IMR-90 (cell line): ENCODE results near the gene TCEAL4. TPM values are rescaled to one million over a fixed set of nuclear protein-coding genes. Genes with fewer than 3 reads are reported as not detected.

ENCODE experiments used
- ATAC-seq: fragments of 200-7000 bp; cut with Tn5 transposase; 2 replicates; pipeline ENCODE4 v1.9.1; 2020; ENCODE audit warnings: low read depth, mild to moderate bottlenecking, moderate library complexity
- BruUV-seq: library from RNA; stranded (reverse); fragments of 400-500 nt; replicated peaks from 2 replicates; lab custom pipeline; 2021; lab: Mats Ljungman, UMichigan
- CTCF ChIA-PET: fragments of 300-600 bp; formaldehyde crosslinking; extraction: SDS; loops from one replicate; lab custom pipeline; 2021; ENCODE audit warnings: antibody characterized with exemption; lab: Yijun Ruan, JAX
- POLR2A ChIA-PET: fragments of 300-600 bp; sonication (Branson Sonifier 250); formaldehyde crosslinking; loops from one replicate; lab custom pipeline; 2022; ENCODE audit warnings: antibody characterized with exemption; ENCODE audit not compliant: unreplicated experiment; lab: Charles Lee
- DNase-seq: peaks from one replicate; pipeline ENCODE4 v3.0.0; 2013
- H2AFZ ChIP-seq: replicated peaks from 2 replicates; pipeline ENCODE3; 2013; ENCODE audit warnings: low read length, mild to moderate bottlenecking; ENCODE audit not compliant: poor library complexity
- H2AK5ac ChIP-seq: 2 replicates; pipeline ENCODE4 v1.6.1; 2013; ENCODE audit warnings: low read depth, low read length, inconsistent platforms
- H2AK9ac ChIP-seq: replicated peaks from 2 replicates; pipeline ENCODE3; 2013; ENCODE audit warnings: mild to moderate bottlenecking, low read depth, low read length, moderate library complexity; ENCODE audit not compliant: poor library complexity
- H2BK120ac ChIP-seq: 2 replicates; pipeline ENCODE4 v1.6.1; 2013; ENCODE audit warnings: low read depth, low read length, inconsistent platforms
- H2BK15ac ChIP-seq: 3 replicates; pipeline ENCODE4 v1.6.1; 2013; ENCODE audit warnings: low read depth, low read length, inconsistent platforms
- H2BK20ac ChIP-seq: 2 replicates; pipeline ENCODE4 v1.6.1; 2013; ENCODE audit warnings: low read depth, mild to moderate bottlenecking, inconsistent platforms, low read length, moderate library complexity
- H2BK5ac ChIP-seq: 2 replicates; pipeline ENCODE4 v1.6.1; 2013; ENCODE audit warnings: mild to moderate bottlenecking, low read depth, low read length, inconsistent platforms; ENCODE audit not compliant: poor library complexity, severe bottlenecking
- H3K14ac ChIP-seq: replicated peaks from 2 replicates; pipeline ENCODE4 v1.6.1; 2013; ENCODE audit warnings: low read depth, low read length, inconsistent platforms
- H3K18ac ChIP-seq: 2 replicates; pipeline ENCODE4 v1.6.1; 2013; ENCODE audit warnings: low read depth, low read length, control low read depth
- H3K23ac ChIP-seq: 2 replicates; pipeline ENCODE4 v1.6.1; 2013; ENCODE audit warnings: low read depth, low read length, inconsistent platforms
- H3K27ac ChIP-seq: 2 replicates; pipeline ENCODE4 v1.5.1; 2013; ENCODE audit warnings: mild to moderate bottlenecking, control low read depth, low read length; ENCODE audit not compliant: insufficient read depth
- H3K27me3 ChIP-seq: 2 replicates; pipeline ENCODE4 v1.6.1; 2013; ENCODE audit warnings: low read length; ENCODE audit not compliant: control insufficient read depth, insufficient read depth
- H3K36me3 ChIP-seq: 2 replicates; pipeline ENCODE4 v1.6.1; 2013; ENCODE audit warnings: low read length, mixed read lengths; ENCODE audit not compliant: control insufficient read depth, insufficient read depth
- H3K4ac ChIP-seq: 2 replicates; pipeline ENCODE4 v1.6.1; 2013; ENCODE audit warnings: low read depth, low read length, inconsistent platforms
- H3K4me1 ChIP-seq: 2 replicates; pipeline ENCODE4 v1.6.1; 2013; ENCODE audit warnings: low read length, mixed read lengths; ENCODE audit not compliant: control insufficient read depth, insufficient read depth
- H3K4me2 ChIP-seq: 2 replicates; pipeline ENCODE4 v1.6.1; 2013; ENCODE audit warnings: low read depth, mild to moderate bottlenecking, control low read depth, low read length, moderate library complexity
- H3K4me3 ChIP-seq: 2 replicates; pipeline ENCODE4 v1.5.1; 2013; ENCODE audit warnings: low read depth, mild to moderate bottlenecking, control low read depth, low read length, moderate library complexity; ENCODE audit not compliant: insufficient read depth
- H3K56ac ChIP-seq: 2 replicates; pipeline ENCODE4 v1.6.1; 2013; ENCODE audit warnings: low read length, inconsistent platforms; ENCODE audit not compliant: insufficient read depth; ENCODE audit errors: extremely low read depth
- H3K79me1 ChIP-seq, 2 experiments: 2 replicates each; pipeline ENCODE4 v1.6.1; 2013; ENCODE audit warnings: low read length in 2 of 2, inconsistent platforms in 1 of 2, low read depth in 1 of 2
- H3K9ac ChIP-seq: 2 replicates; pipeline ENCODE4 v1.6.1; 2013; ENCODE audit warnings: low read depth, low read length, control low read depth
- H3K9me1 ChIP-seq: 2 replicates; pipeline ENCODE4 v1.6.1; 2013; ENCODE audit warnings: low read length, inconsistent platforms; ENCODE audit not compliant: insufficient read depth
- H3K9me3 ChIP-seq: 2 replicates; pipeline ENCODE4 v1.6.1; 2013; ENCODE audit warnings: low read length; ENCODE audit not compliant: control insufficient read depth, insufficient read depth
- H4K20me1 ChIP-seq: 2 replicates; pipeline ENCODE4 v1.6.1; 2013; ENCODE audit warnings: low read length, inconsistent platforms; ENCODE audit not compliant: insufficient read depth
- H4K5ac ChIP-seq: 2 replicates; pipeline ENCODE4 v1.6.1; 2013; ENCODE audit warnings: mild to moderate bottlenecking, low read depth, low read length, control low read depth
- H4K8ac ChIP-seq, 2 experiments: 2 replicates each; pipeline ENCODE4 v1.6.1; 2013; ENCODE audit warnings: low read depth in 2 of 2, low read length in 2 of 2, control low read depth in 1 of 2, inconsistent platforms in 1 of 2
- H4K91ac ChIP-seq: 2 replicates; pipeline ENCODE4 v1.6.1; 2013; ENCODE audit warnings: low read depth, low read length, inconsistent platforms; ENCODE audit not compliant: insufficient read depth
- CHD1 ChIP-seq: IDR thresholded peaks from 2 replicates; pipeline ENCODE4 v1.6.1; 2012; ENCODE audit warnings: low read depth, low read length, improper control_type of control experiment
- SMC3 ChIP-seq: fragments of 150-350 bp; IDR thresholded peaks from 2 replicates; pipeline ENCODE4 v1.6.1; 2016; ENCODE audit warnings: low read depth, mild to moderate bottlenecking, antibody characterized with exemption, low read length, moderate library complexity
- USF2 ChIP-seq: fragments of 150-350 bp; IDR thresholded peaks from 2 replicates; pipeline ENCODE4 v1.6.1; 2017; ENCODE audit warnings: mild to moderate bottlenecking, antibody characterized with exemption, low read length, low read depth
- WGBS, 2 experiments: methylation state at CpG; one replicate each; pipeline versions ENCODE4 v1.1.5 to v1.1.7; 2013; ENCODE audit warnings: missing lambda C conversion rate in 2 of 2; ENCODE audit not compliant: insufficient read length in 1 of 2; ENCODE audit errors: extremely low coverage in 2 of 2; 5-methylcytosine and 5-hydroxymethylcytosine counted together
- dilution Hi-C: fragments of 300-500 bp; cut with HindIII; formaldehyde crosslinking; loops from one replicate; pipeline ENCODE4 v1.14.3; 2018; ENCODE audit warnings: low sequenced_read_pairs; ENCODE audit not compliant: unreplicated experiment
- in situ Hi-C: fragments of 300-500 bp; cut with MboI; formaldehyde crosslinking; loops from 3 replicates; pipeline ENCODE4 v1.14.3; 2019; ENCODE audit warnings: low sequenced_read_pairs, inconsistent platforms, mixed read lengths
- intact Hi-C: fragments of 100-400 bp; cut with micrococcal nuclease; formaldehyde crosslinking; loops from 2 replicates; pipeline ENCODE4 v1.10.0; 2022
- polyA plus RNA-seq, 3 experiments: library from polyadenylated mRNA; depleted of rRNA; stranded (reverse); fragments of >200 nt; gene quantifications; 2 replicates each; pipeline ENCODE4 v1.2.3, GENCODE V29; 2012; ENCODE audit warnings: low replicate concordance in 1 of 3
- total RNA-seq: library from RNA; depleted of rRNA; stranded (reverse); fragments of >200 nt; gene quantifications from 2 replicates; pipeline ENCODE4 v1.2.3, GENCODE V29; 2012

Gene TCEAL4
- total and polyA plus RNA-seq, 2 of the 4 experiments (the other 2 are of a cell fraction) = 11.1 to 31.9 TPM

DNA sequence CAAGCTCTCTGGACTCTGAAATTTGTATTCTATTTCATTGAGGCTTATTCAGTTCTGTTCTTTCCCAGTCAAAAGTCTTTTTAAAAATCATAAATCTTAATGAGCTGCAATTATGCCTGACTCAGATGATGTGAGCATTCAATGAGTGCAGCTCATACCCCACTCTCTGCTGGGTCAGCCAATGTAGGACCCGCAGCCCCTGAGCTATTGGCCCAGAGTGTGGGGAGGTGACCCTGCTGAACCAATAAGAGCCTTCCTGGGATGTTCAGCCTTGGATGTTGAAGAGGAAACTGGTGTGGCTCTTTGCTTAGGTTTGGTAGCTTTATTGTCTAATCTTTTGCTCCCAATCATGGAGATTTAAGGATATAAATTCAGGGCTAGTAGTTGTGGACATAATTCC lies 12.1 kb upstream of the TCEAL4 start:
- Histone ChIP-seq H2BK5ac (no peak overlapping the region), H2BK20ac (no peak overlapping the region), H3K56ac (no peak overlapping the region), H2AK5ac (no peak overlapping the region), H3K27ac (no peak overlapping the region), H2AK9ac (no peak overlapping the region), H3K4me1 (no peaks in the 10 kb centered on the region), H3K9me3 (no peaks in the 10 kb centered on the region), H4K5ac (no peak overlapping the region), H3K79me1 (no peaks in the 10 kb centered on the region), H3K36me3 (no peaks in the 10 kb centered on the region), H4K20me1 (no peaks in the 10 kb centered on the region), H3K18ac (no peak overlapping the region), H4K8ac (no peak overlapping the region), H3K9ac (no peak overlapping the region), H2BK15ac (no peak overlapping the region), H2BK120ac (no peak overlapping the region), H3K9me1 (no peaks in the 10 kb centered on the region), H3K4ac (no peak overlapping the region), H3K23ac (no peak overlapping the region), H3K4me3 (no peak overlapping the region), H3K4me2 (no peak overlapping the region), H4K91ac (no peak overlapping the region), H3K27me3 (peaks cover 3% of the 10 kb centered on the region; the same call in 1 of the 2 replicates), H3K14ac (no peak overlapping the region), H2AFZ (no peak overlapping the region)
- ChIA-PET POLR2A (no interaction called here), CTCF (interaction anchor here (1.1 to 1.6 kb wide), 2 partner anchors 21 to 23 kb away, joined by 3 to 5 read pairs; no protein-coding TSS in a partner anchor)
- ATAC-seq = no peak
- in situ Hi-C loops = no loop called here
- TF ChIP-seq CHD1 (no peak), USF2 (no peak), SMC3 (no peak)
- intact Hi-C loops = loop anchor here (10.0 kb wide), 1 partner anchor 62 kb away; no protein-coding TSS in a partner anchor
- no CpG with 5 or more reads among the region's 1 CpG for WGBS, 2 experiments
- DNase-seq = no peak
- dilution Hi-C loops = no loop called here
- BruUV-seq = no TSS peak
